Ishikawa (cell line): ENCODE results near the gene TMEM178B.

Experiments
- CEBPB ChIP-seq: IDR thresholded peaks from 2 replicates; pipeline ENCODE4 v1.6.1; 2012
- EP300 ChIP-seq: IDR thresholded peaks from 2 replicates; pipeline ENCODE4 v1.6.1; 2012; ENCODE audit warnings: borderline replicate concordance
- MAX ChIP-seq: IDR thresholded peaks from 2 replicates; pipeline ENCODE4 v1.6.1; 2012
- NFIC ChIP-seq: IDR thresholded peaks from 2 replicates; pipeline ENCODE4 v1.6.1; 2012
- RAD21 ChIP-seq: IDR thresholded peaks from 2 replicates; pipeline ENCODE4 v1.6.1; 2012; ENCODE audit warnings: low read depth
- REST ChIP-seq: IDR thresholded peaks from 2 replicates; pipeline ENCODE4 v1.6.1; 2012; ENCODE audit warnings: low read depth, mild to moderate bottlenecking
- TAF1 ChIP-seq: IDR thresholded peaks from 2 replicates; pipeline ENCODE4 v1.6.1; 2012; ENCODE audit warnings: low read depth, mild to moderate bottlenecking
- TCF12 ChIP-seq: IDR thresholded peaks from 2 replicates; pipeline ENCODE4 v1.6.1; 2012; ENCODE audit warnings: low read depth
- TEAD4 ChIP-seq: IDR thresholded peaks from 2 replicates; pipeline ENCODE4 v1.6.1; 2012
- TF ChIP-seq, protein P1 (sequence below): IDR thresholded peaks from 2 replicates; pipeline ENCODE4 v1.6.1; 2012

DNA sequence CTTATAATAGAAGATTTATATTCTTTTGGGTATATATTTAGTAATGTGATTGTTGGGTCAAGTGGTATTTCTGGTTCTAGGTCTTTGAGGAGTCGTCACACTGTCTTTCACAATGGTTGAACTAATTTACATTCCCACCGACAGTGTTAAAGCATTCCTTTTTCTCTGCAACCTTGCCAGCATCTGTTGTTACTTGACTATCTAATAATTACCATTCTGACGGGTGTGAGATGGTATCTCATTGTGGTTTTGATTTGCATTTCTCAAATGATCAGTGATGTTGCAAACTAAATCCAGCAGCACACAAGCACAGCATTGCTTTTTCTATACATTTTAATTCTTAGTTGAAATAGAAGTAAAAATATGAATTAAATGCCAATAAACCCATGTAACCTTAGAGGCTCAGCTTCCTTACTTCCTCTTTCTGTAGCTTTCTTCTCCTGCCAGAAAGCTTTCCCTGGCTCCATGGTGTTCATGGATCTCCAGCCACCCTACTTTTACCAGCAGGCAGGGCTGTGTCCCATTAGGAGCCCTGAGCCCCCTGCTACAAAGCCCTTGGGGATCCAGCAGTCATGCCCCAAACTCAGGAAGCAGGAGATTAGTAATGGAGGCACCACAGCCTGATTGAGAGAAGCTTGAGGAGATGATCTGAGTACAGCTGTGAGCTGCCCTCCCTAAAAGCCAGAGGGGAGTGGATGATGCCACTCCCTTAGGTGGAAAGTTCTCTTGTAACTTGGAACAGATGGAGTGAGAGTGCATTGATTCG lies 158.6 kb downstream of the TMEM178B start:
- TF ChIP-seq TAF1 = no peak
- TF ChIP-seq TEAD4 = no peak
- TF ChIP-seq, protein P1, sequence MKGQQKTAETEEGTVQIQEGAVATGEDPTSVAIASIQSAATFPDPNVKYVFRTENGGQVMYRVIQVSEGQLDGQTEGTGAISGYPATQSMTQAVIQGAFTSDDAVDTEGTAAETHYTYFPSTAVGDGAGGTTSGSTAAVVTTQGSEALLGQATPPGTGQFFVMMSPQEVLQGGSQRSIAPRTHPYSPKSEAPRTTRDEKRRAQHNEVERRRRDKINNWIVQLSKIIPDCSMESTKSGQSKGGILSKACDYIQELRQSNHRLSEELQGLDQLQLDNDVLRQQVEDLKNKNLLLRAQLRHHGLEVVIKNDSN = no peak
- TF ChIP-seq TCF12 = no peak
- TF ChIP-seq RAD21 = no peak
- no peak for TF ChIP-seq CEBPB
- TF ChIP-seq MAX = no peak
- no peak for TF ChIP-seq EP300
- TF ChIP-seq NFIC = no peak
- no peak for TF ChIP-seq REST
